GM18909 (cell line): Measurements from ENCODE around the gene QRICH1.

Experiments
- ATAC-seq: cut with Tn5 transposase; IDR thresholded peaks from one replicate; pipeline ENCODE4 v1.9.1; 2021; ENCODE audit warnings: mild to moderate bottlenecking; ENCODE audit not compliant: unreplicated experiment, poor library complexity

QRICH1 gene, protein sequence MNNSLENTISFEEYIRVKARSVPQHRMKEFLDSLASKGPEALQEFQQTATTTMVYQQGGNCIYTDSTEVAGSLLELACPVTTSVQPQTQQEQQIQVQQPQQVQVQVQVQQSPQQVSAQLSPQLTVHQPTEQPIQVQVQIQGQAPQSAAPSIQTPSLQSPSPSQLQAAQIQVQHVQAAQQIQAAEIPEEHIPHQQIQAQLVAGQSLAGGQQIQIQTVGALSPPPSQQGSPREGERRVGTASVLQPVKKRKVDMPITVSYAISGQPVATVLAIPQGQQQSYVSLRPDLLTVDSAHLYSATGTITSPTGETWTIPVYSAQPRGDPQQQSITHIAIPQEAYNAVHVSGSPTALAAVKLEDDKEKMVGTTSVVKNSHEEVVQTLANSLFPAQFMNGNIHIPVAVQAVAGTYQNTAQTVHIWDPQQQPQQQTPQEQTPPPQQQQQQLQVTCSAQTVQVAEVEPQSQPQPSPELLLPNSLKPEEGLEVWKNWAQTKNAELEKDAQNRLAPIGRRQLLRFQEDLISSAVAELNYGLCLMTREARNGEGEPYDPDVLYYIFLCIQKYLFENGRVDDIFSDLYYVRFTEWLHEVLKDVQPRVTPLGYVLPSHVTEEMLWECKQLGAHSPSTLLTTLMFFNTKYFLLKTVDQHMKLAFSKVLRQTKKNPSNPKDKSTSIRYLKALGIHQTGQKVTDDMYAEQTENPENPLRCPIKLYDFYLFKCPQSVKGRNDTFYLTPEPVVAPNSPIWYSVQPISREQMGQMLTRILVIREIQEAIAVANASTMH

GRCh38 chr3:49093853-49094767 is at the start of gene QRICH1:
TSS of gene QRICH1 (minus strand) at chr3:49094071. CDS start at chr3:49077017, 17,054 bp downstream.
- ATAC-seq = peak; percentile 79

DNA sequence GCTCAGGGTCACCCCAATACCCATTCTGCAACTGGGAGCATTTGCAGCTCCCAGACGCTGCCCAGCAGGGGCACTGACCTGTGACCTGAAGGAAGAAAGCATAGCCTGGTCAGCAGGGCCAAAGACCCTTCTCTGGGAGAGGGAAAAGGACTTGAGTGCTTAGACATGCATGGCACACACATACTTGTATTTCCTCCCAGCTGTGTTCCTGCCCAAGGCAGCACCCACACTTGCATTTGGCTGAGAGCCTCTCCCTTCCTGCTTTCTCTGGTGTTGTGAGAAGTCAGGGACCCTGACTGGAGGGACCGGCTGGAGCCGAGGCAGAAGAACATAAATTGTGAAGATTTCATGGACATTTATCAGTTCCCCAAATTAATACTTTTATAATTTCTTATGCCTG is 46.2 kb upstream of the QRICH1 start:
- no peak for ATAC-seq

- no peak for ATAC-seq
These were observed 41.6 kb upstream of the QRICH1 start for GRCh38 chr3:49135499-49135898.

GRCh38 chr3:49134471-49135265 is 40.8 kb upstream of the QRICH1 start:
- ATAC-seq = no peak

- ATAC-seq = no peak
These were observed 39.5 kb upstream of the QRICH1 start for GRCh38 chr3:49133226-49133951.

GRCh38 chr3:49132437-49133225 is 38.8 kb upstream of the QRICH1 start, which contains the start of gene LAMB2:
TSS of gene LAMB2 (minus strand) at chr3:49133050. CDS start at chr3:49132867, 183 bp downstream.
- no peak for ATAC-seq

GRCh38 chr3:49132073-49132436 is 38.2 kb upstream of the QRICH1 start:
- ATAC-seq = no peak

- ATAC-seq = no peak
These were observed 37.7 kb upstream of the QRICH1 start for GRCh38 chr3:49131576-49131975.

DNA sequence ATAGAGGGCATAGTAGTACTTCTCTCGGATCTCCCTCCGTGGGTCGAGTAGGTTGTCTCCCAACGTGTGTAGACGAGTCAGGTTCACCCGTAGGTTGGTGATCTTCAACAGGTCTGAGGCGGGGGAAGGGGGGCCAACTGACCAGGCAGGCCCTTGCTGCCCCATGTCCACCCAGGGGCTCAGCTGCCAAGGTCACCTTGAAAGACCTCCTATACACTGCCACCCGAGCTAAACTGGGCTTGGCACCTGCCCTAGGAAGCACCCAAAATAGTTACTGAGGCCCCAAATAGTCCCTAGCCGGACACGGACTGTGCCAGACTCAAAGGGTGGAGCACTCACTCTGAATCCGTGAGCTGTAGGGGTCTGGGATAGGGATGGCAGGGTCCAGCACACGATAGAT is 37.2 kb upstream of the QRICH1 start:
- ATAC-seq = no peak

DNA sequence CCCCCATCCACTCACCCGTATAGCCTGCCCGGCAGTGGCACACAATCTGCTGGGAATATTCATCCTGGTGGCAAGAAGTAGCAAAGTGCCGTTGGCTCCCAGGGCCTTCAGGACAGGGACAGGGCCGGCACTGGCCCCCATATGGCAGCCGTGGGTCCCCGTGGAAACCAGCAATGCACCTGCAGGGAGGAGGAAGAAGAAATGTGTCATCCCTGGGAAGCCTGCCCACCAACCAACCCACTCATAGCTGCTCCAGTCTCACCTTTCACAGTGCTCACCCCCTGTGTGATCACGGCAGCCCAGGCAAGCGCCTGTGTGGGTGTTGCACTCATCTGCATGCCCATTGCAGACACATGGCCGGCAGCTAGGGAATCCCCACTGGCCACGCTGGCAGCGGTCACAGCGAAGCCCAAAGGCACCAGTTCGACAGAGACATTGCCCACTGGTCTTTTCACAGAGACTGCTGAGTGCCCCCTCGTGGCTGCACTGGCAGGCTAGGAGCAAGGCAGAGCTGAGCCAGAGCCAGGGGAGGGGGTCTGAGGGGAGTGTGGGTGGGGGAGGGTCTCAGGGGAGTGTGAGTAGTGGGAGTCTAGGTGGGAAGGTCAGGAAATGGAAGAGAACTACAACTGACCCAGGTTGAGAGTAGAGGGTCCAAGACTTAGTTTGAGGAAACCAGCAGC is 31.3 kb upstream of the QRICH1 start:
- no peak for ATAC-seq

GRCh38 chr3:49124203-49124602 is 30.3 kb upstream of the QRICH1 start:
- no peak for ATAC-seq

GRCh38 chr3:49123687-49124086 is 29.8 kb upstream of the QRICH1 start:
- no peak for ATAC-seq

DNA sequence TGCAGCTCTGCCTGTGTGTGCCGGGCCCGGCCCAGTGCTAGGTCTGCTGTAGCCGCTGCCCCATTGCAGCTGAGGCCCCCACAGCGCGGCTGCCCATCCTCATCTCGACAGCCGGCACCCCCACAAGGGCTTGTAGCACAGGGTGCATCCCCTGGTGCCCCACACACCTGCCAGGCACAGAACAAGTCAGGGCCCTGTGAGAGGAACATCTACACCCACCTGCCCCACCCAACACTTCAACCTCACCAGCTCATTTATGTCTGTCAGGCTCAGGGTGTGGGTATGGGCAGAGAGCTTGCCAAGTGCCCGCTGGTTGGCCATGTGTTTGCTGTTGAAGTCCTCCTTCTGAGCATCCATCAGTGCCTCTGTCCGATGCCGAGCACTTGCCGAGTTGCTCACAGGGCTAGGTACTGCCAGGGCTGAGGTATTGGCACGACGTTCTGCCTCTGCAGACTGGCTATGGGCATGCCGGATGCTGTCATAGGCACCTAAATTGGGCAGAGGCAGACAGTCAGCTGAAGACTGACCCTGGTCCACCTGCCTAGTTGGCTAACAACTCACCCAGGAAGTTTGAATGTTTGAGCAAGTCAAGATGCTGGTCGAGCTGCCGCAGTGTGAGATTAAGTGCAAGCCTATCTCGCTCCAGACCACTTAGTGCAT is 29.1 kb upstream of the QRICH1 start:
- no peak for ATAC-seq

GRCh38 chr3:49122451-49122850 is 28.6 kb upstream of the QRICH1 start:
- ATAC-seq = no peak

- ATAC-seq = no peak
These were observed 28.2 kb upstream of the QRICH1 start for GRCh38 chr3:49122022-49122421.

- ATAC-seq = no peak
These were observed 27.4 kb upstream of the QRICH1 start for GRCh38 chr3:49121132-49121736.
